Activated naive CD8-positive, alpha-beta T cell treated with anti-CD3 and anti-CD28 coated beads, Interleukin-2, amount 50 U/mL, for 24 hours (primary cell): ENCODE measurements around the gene LAD1.

Experiments used
- ATAC-seq: fragments of 150-1000 bp; cut with Tn5 transposase; one replicate; pipeline ENCODE4 v1.10.0; 2021
- DNase-seq: peaks from one replicate; pipeline ENCODE4 v3.0.0; 2021
- H3K27ac Mint-ChIP-seq: one replicate; pipeline ENCODE4 v1.8.0; 2021; ENCODE audit warnings: mild to moderate bottlenecking, mixed read lengths
- H3K27me3 Mint-ChIP-seq: one replicate; pipeline ENCODE4 v1.8.0; 2021; ENCODE audit warnings: mixed read lengths
- H3K36me3 Mint-ChIP-seq: one replicate; pipeline ENCODE4 v1.8.0; 2021; ENCODE audit warnings: low read depth, mixed read lengths
- H3K4me1 Mint-ChIP-seq: one replicate; pipeline ENCODE4 v1.8.0; 2021; ENCODE audit warnings: mixed read lengths
- H3K4me3 Mint-ChIP-seq: one replicate; pipeline ENCODE4 v1.8.0; 2021; ENCODE audit warnings: mild to moderate bottlenecking, moderate library complexity, mixed read lengths
- H3K9me3 Mint-ChIP-seq: one replicate; pipeline ENCODE4 v1.8.0; 2021; ENCODE audit warnings: mixed read lengths

LAD1 gene

DNA sequence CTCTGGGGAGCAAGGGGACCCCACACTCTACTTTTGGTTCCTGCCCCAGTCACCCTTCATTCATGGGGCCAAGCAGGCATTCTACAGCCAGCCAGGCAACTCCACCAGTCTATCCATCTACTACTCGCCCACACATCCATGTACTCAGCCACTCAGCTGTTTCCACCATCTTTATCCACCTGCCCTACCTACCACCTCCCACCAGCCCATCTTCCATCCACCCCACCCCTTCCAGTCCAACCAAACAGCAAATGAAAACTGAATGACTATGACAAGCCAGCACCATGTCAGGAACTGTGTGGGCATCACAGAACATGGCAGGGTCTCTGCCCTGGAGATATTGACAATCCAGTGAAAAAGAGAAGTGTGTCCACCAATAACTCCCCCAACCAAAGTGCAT, 7.9 kb downstream of the LAD1 start:
- no peaks in the 10 kb centered on the region for H3K4me1 Mint-ChIP-seq
- DNase-seq (no peak), ATAC-seq (no peak)
- no peak overlapping the region for H3K4me3 Mint-ChIP-seq
- no peak overlapping the region for H3K27ac Mint-ChIP-seq
- H3K9me3 Mint-ChIP-seq: no peaks in the 10 kb centered on the region
- H3K36me3 Mint-ChIP-seq: no peaks in the 10 kb centered on the region
- peaks cover 9% of the 10 kb centered on the region for H3K27me3 Mint-ChIP-seq

DNA sequence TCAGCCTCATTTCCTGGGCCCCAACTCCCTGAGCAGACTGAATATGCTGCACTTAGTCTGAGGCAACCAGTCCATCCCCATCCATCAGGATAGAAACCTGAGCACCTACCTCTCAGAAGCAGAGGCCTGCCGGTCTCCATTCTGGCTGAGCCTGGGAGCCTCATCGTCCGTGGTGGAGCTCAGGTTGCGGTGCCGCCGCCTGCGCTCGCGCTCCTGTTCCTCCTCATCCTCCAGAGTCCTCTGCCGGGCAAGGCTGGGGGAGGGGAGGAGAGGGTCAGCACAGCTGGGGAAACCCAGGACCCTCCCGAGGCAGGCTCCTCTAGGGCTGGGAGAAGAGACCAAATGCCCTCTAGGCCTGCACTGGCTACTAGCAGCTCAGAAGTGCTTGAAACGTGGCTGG, 10.1 kb downstream of the LAD1 start:
- Mint-ChIP-seq H3K27me3 (peaks cover 19% of the 10 kb centered on the region), H3K4me3 (no peak overlapping the region), H3K4me1 (no peaks in the 10 kb centered on the region), H3K9me3 (no peaks in the 10 kb centered on the region), H3K27ac (no peak overlapping the region), H3K36me3 (no peaks in the 10 kb centered on the region)
- ATAC-seq (no peak), DNase-seq (no peak)

DNA sequence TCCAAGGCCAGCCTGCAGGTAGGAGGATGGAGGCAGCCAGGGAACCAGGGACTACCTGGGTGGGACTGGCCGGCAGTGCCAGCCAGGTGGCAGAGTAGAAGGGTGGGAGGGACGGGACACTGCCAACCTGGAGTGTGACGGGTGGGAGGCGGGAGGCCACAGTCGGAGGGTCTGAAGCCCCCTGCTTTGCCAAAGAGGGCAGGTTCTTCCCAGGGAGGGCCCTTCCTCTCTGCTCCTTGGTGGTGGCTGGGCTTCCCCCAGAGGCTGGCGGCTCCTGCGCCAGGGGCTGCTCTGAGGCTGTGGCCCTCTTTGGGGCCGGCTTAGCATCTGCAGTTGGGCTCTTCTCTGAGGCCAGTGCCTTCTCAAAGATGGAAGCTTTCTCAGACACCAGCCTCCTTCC, 12.9 kb downstream of the LAD1 start:
- Mint-ChIP-seq H3K27ac (no peak overlapping the region), H3K4me1 (no peaks in the 10 kb centered on the region), H3K9me3 (no peaks in the 10 kb centered on the region), H3K4me3 (no peak overlapping the region), H3K36me3 (no peaks in the 10 kb centered on the region), H3K27me3 (peaks cover 10% of the 10 kb centered on the region)
- DNase-seq (no peak), ATAC-seq (no peak)

DNA sequence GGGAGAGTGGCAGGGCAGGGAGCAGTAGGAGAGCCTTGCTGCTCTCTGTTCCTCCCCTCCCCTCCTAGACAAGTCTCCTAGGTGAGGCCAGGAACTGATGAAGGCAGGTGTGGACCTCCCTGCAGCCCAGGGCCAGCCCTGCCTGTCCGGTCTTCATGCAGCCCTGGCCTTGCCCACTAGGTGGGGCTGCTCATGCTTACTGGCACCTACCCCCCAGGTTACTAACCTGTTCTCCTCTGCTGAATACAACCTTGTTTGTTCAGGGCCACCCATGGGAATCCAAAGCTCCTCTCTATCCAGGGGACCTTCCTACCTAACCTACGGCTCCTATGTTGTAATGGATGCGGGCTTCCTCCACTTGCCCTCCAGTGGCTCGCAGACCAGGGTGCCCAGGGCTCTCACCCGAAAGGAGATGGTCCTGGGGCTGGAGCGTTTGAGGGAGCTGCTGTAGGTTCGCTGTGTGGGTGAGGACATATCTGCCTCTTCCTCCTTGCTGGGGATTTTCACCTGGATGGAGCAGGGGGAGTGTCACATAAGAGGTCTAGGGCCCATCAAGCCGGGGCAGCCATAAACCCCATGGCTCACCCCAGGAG, 13.7 kb downstream of the LAD1 start:
- Mint-ChIP-seq H3K4me1 (no peaks in the 10 kb centered on the region), H3K27me3 (peaks cover 10% of the 10 kb centered on the region), H3K36me3 (no peaks in the 10 kb centered on the region)

DNA sequence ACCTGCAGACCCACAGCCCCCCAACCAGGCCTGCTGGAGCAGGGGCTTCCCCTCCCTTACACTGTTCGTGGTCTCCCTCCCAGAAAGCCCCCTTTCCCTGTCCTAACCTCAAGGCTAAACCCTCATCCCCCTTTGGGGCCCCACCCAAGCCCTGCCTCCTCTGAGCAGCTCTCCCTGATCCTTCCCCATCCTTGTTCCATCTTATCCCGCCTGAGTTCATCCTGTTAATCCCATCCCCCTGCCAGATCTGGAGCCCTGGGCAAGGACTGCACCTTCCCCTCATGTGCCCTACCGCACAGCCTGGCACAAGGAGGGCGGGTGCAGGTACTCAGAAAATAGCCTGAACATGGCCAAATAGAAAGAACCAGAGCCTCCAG, 14.7 kb downstream of the LAD1 start:
- Mint-ChIP-seq H3K9me3 (no peaks in the 10 kb centered on the region), H3K27me3 (peaks cover 10% of the 10 kb centered on the region), H3K4me3 (no peak overlapping the region), H3K4me1 (no peaks in the 10 kb centered on the region), H3K27ac (no peak overlapping the region), H3K36me3 (no peaks in the 10 kb centered on the region)
- no peak for ATAC-seq
- DNase-seq: no peak

More for the DNA sequence above, 13.7 kb downstream of the LAD1 start:
- H3K27ac Mint-ChIP-seq: no peak overlapping the region
- DNase-seq (peak; percentile 65), ATAC-seq (peak; percentile 66)
- no peaks in the 10 kb centered on the region for H3K9me3 Mint-ChIP-seq
- H3K4me3 Mint-ChIP-seq: no peak overlapping the region

DNA sequence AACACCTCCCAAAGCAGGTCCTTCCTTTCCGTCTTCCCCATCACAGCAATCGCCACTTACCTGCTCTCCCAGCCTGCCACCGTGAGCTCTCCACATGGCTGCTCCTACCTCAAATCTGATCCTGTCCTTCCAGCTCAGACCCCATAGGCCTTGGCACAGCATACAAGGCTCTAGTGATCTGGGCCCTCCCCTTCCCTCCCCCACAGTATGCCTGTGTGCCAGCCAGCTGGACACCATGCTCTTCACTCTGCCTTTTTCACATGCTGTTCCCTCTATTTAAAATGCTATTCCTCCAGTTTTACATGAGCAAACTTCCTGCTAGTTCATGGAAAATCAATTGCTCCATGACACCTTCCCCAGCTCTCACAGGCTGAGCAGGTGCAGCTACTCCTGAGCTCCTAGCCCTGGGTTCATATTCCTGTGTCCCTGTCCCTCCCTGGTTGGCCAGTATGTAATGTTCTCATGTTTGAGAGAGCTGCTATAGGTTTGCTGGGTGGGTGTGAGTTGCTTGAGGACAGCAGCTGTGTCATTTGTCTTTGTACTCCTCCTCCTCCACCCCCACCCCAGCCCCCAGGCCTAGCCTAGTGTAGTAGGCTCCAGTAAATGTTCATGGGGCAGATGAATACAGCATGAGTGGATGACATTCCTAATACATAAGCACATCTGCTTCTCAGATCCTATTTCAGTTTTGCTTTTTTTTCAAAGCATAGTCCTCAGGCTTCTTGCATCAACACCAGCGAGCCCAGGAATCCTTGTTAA, 15.3 kb downstream of the LAD1 start:
- H3K27ac Mint-ChIP-seq: no peak overlapping the region
- no peak for ATAC-seq

DNA sequence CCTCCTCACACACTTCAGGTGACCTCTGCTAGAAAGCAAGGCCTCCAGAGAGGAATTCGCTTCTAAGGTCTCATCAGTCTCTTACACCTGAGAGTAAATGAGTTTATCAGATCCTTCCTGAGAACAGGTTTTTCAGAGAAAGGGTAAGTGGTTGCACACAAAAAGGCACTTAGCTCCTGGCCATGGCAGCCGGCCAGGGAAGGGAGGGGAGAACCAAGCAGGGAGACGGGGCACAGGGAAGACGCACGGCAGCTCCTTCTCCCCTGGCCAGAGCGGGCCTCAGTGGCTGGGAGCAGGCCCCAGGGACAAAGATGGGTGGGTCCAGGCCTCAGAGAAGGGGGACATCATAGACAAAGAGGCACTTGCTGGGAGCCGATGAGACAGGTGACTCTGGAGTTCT, 18.0 kb downstream of the LAD1 start:
- no peak overlapping the region for H3K4me3 Mint-ChIP-seq
- no peaks in the 10 kb centered on the region for H3K9me3 Mint-ChIP-seq
- H3K4me1 Mint-ChIP-seq: no peaks in the 10 kb centered on the region
- H3K36me3 Mint-ChIP-seq: no peaks in the 10 kb centered on the region
- H3K27ac Mint-ChIP-seq: no peak overlapping the region
- H3K27me3 Mint-ChIP-seq: peaks cover 10% of the 10 kb centered on the region
- DNase-seq: no peak
- no peak for ATAC-seq

More for the DNA sequence above, 15.3 kb downstream of the LAD1 start:
- Mint-ChIP-seq H3K4me3 (no peak overlapping the region), H3K27me3 (peaks cover 10% of the 10 kb centered on the region), H3K9me3 (no peaks in the 10 kb centered on the region), H3K36me3 (no peaks in the 10 kb centered on the region), H3K4me1 (no peaks in the 10 kb centered on the region)
- DNase-seq: no peak

DNA sequence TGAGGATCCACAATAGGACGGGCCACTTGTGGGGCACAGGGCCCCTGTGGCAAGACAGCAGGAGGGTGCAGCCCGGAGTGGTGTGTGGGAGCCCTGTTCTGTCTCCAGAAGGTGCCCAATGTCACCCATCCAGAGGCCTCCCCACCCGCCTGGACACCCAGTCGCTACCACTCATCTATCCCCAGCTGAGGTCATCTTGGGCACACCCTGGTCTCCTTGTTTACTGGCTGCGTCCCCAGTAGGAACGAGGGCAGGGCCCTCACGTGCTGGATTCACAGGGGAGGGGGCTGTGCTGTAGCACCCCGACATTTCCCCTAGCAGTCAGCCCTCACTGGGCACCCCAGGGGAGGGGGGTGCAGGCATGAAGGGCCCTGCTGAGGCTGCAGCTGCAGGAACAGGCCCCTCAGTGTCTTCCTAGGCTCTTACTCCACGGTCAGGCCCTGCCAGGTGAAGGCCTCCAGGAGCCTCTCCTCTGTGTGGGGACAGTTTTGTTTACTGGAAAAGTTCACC, 19.3 kb downstream of the LAD1 start:
- no peaks in the 10 kb centered on the region for H3K36me3 Mint-ChIP-seq
- no peak overlapping the region for H3K27ac Mint-ChIP-seq
- ATAC-seq: no peak
- H3K4me3 Mint-ChIP-seq: no peak overlapping the region
- no peaks in the 10 kb centered on the region for H3K9me3 Mint-ChIP-seq
- DNase-seq: no peak
- H3K27me3 Mint-ChIP-seq: peaks cover 4% of the 10 kb centered on the region
- H3K4me1 Mint-ChIP-seq: no peaks in the 10 kb centered on the region

DNA sequence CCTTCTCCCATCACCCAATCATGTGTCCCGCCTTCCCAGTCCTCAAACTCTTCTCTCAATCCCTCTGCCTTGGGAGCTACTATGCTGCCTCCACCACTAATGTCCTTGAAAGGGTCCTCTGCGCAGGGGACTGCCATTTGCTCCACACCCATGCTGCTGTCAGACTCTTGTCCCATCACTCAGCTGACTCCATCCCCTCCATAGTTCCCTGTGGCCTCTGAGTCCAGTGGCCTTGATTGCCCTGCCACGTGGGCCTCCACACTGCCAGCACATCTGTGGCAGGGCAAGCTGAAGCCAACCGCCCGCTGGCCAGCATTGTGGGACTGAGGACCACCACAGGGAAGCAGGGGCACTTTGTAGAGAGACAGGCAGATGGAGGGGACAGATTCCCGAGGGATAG, 20.3 kb downstream of the LAD1 start:
- Mint-ChIP-seq H3K4me3 (no peak overlapping the region), H3K9me3 (no peaks in the 10 kb centered on the region), H3K27ac (no peak overlapping the region), H3K4me1 (no peaks in the 10 kb centered on the region), H3K27me3 (peaks cover 2% of the 10 kb centered on the region), H3K36me3 (no peaks in the 10 kb centered on the region)
- ATAC-seq: no peak
- no peak for DNase-seq

DNA sequence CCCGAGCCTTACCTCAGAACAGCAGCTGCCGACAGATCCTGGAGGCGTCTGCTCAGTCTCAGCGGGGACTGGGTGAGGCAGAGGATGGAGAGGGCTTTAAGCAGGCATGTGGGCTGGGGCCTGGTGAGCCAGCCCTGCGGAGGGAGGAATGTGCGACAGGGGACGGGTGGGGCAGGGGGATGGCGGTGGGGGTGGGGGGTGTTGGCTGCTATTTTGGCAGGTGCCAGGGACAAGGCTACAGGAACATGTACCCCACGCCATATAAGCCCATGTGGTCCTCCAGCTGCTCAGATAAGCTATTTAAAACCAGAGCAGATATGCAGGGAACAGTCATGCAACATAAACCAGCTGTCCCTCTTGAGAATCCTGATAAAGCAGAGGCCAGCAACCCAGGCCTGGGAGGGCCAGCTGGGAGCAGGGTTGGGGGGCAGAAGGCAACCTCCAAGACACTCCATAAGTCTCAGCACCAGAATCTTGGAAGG, 21.5 kb downstream of the LAD1 start, which contains the start of gene TNNT2:
TNNT2 (minus strand) TSS at position 70 of the 482 bp plus-strand sequence. CDS start 4,426 bp downstream, outside the sequence.
- H3K4me1 Mint-ChIP-seq: no peaks in the 10 kb centered on the region
- H3K36me3 Mint-ChIP-seq: no peaks in the 10 kb centered on the region
- no peak within 1 kb of the TSS for H3K27ac Mint-ChIP-seq
- H3K4me3 Mint-ChIP-seq: no peak within 1 kb of the TSS
- DNase-seq (no peak), ATAC-seq (no peak)
- H3K9me3 Mint-ChIP-seq: no peaks in the 10 kb centered on the region
- H3K27me3 Mint-ChIP-seq: peaks cover 6% of the 10 kb centered on the region

DNA sequence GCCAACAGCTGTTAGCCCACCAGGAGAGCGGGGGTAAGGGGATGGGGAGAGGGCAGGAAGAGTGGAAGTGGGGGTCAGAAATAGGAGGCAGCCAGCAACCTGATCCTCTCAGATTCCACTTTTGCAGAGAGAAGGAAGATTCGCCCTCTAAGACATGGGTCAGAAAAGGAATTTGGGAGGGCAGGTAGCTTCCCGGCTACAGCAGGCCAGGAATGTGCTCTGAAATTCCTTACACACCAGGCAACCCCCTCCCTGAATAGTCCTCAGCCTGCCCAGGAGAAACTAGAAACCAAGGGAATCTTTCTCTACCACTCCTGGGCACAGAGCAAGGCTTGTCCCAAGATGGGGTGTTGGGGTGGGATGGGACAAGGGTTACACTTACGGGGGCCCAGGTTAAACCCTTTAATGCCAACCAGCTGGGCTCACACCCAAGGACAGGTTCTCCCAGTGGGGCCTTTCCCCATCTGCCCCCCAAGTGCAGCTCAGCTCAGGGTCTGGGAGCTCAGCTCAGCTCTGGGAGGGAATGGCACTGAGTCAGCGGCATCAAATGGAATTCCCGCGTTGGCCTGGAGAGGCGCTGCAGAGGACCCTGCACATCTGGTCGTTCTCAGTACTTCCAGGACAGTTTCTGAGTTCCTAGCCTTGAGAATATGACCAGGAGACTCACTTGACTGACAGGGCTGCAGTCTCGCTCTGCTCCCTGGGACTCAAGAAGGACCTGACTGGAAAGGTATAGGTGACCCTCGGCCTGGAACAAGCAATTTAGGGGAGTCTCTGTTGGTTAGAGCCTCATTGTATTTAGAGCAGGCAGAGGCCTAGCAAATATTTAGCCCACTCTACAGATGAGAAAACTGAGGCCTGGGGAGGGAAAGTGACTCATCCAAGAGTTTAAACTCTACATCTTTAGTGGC, 22.4 kb downstream of the LAD1 start:
- DNase-seq (peak; percentile 28), ATAC-seq (no peak)
- Mint-ChIP-seq H3K27me3 (peaks cover 6% of the 10 kb centered on the region), H3K27ac (no peak overlapping the region), H3K36me3 (no peaks in the 10 kb centered on the region), H3K4me1 (no peaks in the 10 kb centered on the region), H3K9me3 (no peaks in the 10 kb centered on the region), H3K4me3 (no peak overlapping the region)

DNA sequence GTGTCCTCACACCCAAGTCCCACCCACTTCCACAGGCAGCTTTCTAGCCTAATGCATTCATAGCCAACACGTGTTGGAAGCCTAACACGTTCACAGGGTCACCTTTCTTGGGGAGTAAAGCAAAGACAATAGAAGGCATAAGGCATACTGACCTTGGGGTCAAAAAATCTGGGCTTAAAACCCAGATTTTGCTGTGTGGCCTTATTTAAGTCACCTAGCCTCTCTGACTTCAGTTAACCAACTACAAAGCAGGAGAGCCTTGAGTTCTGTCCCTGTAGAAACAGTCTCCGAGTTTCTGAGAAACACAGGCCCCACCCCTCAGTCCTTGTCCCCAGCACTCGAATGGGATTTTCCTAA, 23.0 kb downstream of the LAD1 start:
- Mint-ChIP-seq H3K9me3 (no peaks in the 10 kb centered on the region), H3K4me3 (no peak overlapping the region), H3K4me1 (no peaks in the 10 kb centered on the region), H3K27ac (no peak overlapping the region), H3K27me3 (peaks cover 10% of the 10 kb centered on the region), H3K36me3 (no peaks in the 10 kb centered on the region)
- no peak for ATAC-seq
- DNase-seq: no peak

DNA sequence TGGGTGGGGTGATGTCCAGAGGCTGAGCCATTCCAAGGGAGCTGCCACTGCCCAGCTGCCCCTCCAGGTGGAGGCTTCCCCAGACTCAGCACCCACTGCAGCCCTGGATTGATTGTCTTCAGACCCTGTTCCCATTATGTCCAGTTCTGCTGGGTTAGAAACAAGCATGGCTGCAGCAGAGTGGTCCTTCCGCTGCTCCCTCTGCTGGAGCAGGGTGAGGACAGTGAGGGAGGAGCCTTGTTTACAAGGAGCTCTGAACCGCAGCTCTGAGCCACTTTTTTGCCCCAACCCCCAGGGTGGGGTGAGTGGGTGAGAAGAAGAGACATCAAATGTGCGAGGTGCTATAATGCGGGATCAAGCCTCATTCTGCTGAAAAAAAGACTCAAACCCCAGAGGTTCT, 24.0 kb downstream of the LAD1 start:
- no peaks in the 10 kb centered on the region for H3K4me1 Mint-ChIP-seq
- ATAC-seq: no peak
- no peak overlapping the region for H3K4me3 Mint-ChIP-seq
- no peak for DNase-seq
- peaks cover 10% of the 10 kb centered on the region for H3K27me3 Mint-ChIP-seq
- H3K27ac Mint-ChIP-seq: no peak overlapping the region
- no peaks in the 10 kb centered on the region for H3K9me3 Mint-ChIP-seq
- H3K36me3 Mint-ChIP-seq: no peaks in the 10 kb centered on the region

DNA sequence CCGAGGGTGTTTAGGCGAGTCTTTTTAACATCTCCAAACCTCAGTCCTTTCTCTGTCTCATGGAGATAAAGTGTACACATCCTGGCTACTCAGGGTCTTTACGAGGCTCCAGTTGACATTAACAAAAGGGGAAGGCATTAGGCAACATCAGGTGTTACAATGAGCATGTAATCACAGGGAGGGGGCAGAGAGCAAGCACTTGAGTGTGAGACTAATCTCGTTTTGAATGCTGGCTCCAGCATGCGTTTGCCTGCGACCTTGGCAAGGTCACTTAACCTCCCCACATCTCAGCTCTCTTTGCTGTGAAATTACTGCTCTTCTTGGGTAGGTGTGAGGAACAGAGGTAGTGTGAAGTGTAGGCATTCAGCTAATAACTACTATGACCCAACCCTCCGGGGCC, 24.8 kb downstream of the LAD1 start:
- Mint-ChIP-seq H3K36me3 (no peaks in the 10 kb centered on the region), H3K27me3 (peaks cover 10% of the 10 kb centered on the region), H3K4me3 (no peak overlapping the region), H3K27ac (no peak overlapping the region), H3K4me1 (no peaks in the 10 kb centered on the region), H3K9me3 (no peaks in the 10 kb centered on the region)
- no peak for ATAC-seq
- no peak for DNase-seq
